Fibroblast of skin of abdomen (primary cell): ENCODE measurements around the gene SPTAN1.

Experiments
- DNase-seq: peaks from one replicate; pipeline ENCODE4 v3.0.0-alpha.2; 2013

Gene SPTAN1

GRCh38 chr9:128677794-128678193 is 125.4 kb downstream of the SPTAN1 start:
- DNase-seq, result no peak
